Measurements from ENCODE around the gene CALU.

DNA sequence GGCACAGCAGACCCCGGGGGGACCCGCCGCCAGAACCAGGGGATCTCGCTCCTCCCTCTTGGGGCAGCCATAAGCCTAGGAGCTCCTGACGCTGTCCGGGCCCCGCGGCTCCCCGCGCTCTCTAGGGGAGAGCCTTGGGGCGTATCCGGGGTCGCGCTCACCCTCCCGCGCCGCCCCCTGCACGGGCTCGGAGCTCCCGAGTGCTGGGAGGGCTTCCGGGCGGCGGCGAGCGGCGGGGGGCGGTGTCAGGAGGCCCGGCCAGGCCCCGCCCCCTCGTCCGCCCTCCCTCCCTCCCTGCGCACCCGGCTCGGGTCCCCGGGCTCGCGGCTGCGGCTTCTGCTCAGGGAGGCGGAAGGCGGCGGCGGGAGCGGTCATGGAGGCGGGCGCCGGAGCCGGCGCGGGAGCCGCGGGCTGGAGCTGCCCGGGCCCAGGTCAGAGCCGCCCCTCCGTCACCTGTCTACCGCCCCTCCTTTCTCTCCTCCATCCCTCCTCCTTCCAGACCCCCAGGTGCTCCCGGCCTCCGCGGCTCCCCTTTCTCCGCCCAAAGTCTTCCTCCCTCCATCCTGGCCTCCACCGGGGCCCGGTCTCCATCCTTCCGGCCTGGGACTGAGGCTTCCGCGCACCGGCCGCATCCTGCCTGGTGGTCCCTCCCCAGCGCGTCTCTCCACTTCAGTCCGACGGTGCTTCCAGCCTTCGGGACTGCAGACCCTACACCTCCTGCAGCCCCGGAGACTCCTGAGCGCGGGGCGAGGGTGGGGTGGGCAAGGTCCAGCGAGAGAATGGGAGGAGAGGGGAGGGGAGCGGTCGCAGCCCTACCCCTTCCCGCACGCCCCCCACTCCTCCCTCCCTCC is 52.2 kb downstream of the CALU start, which contains the start of gene CCDC136:
- TF ChIP-seq, protein P1, sequence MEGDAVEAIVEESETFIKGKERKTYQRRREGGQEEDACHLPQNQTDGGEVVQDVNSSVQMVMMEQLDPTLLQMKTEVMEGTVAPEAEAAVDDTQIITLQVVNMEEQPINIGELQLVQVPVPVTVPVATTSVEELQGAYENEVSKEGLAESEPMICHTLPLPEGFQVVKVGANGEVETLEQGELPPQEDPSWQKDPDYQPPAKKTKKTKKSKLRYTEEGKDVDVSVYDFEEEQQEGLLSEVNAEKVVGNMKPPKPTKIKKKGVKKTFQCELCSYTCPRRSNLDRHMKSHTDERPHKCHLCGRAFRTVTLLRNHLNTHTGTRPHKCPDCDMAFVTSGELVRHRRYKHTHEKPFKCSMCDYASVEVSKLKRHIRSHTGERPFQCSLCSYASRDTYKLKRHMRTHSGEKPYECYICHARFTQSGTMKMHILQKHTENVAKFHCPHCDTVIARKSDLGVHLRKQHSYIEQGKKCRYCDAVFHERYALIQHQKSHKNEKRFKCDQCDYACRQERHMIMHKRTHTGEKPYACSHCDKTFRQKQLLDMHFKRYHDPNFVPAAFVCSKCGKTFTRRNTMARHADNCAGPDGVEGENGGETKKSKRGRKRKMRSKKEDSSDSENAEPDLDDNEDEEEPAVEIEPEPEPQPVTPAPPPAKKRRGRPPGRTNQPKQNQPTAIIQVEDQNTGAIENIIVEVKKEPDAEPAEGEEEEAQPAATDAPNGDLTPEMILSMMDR (conservative IDR thresholded peaks at IDR 0.05) = no peak
- TF ChIP-seq ZFX (IDR thresholded peaks at IDR 0.05) = peak; percentile 71; the same call in 1 of the 2 replicates
